Globus pallidus (tissue), 1 donor: ENCODE results near the gene ARID4B.

ENCODE experiments used
- DNase-seq: peaks from one replicate; pipeline ENCODE4 v3.0.0-alpha.2; 2015; ENCODE audit warnings: low spot score

ARID4B gene

GRCh38 chr1:235127732-235128455 lies 200.1 kb downstream of the ARID4B start:
- DNase-seq, result no peak

DNA sequence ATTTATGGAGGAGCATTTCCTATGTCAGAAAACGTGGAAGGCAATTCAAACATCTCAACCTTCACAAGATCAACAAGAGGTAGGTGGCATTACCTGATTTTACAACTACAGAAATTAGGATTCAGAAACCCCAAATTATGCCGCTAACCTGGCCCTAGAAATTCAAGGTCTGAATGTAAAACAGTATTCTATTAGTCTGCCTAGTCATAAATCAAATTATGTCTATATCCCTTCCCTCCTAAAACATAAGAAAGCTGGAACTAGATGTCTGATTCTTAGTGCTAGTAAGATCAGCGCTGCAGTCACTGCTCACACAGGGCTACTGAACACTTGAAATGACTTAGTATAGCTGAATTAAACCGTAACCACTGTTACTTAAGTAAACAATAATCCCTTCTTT lies 200.8 kb downstream of the ARID4B start:
- DNase-seq, result no peak

- DNase-seq, result no peak
These were observed 203.3 kb downstream of the ARID4B start for GRCh38 chr1:235124665-235125064.

GRCh38 chr1:235124111-235124510 lies 203.9 kb downstream of the ARID4B start:
- DNase-seq, result no peak

DNA sequence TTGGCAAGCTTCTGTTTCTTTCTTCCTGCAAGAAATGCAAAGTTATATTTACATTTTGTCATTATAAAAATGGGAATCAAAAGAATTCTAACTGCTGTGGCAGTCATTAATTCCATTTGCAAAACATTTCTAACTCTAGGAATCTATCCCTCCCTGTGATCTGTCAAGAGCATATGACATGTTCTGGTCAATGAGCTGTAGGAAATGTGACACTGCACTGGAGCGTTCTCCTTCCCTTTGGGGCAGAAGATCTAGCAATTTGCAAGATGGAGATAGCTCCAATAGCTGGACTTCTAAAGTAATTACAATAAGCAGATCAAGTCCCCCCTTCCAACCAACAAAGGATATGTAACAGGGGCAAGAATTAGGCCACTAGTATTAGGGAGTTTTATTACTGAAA lies 205.6 kb downstream of the ARID4B start:
- DNase-seq, result no peak
